ENCODE measurements around the gene SLC6A17. TPM values are rescaled to one million over a fixed set of nuclear protein-coding genes. Genes with fewer than 3 reads are reported as not detected.

Gene SLC6A17
- total RNA-seq, 4 donors from 2014 or later = 0.06 to 0.19 (median 0.12) TPM; not detected in 1

DNA sequence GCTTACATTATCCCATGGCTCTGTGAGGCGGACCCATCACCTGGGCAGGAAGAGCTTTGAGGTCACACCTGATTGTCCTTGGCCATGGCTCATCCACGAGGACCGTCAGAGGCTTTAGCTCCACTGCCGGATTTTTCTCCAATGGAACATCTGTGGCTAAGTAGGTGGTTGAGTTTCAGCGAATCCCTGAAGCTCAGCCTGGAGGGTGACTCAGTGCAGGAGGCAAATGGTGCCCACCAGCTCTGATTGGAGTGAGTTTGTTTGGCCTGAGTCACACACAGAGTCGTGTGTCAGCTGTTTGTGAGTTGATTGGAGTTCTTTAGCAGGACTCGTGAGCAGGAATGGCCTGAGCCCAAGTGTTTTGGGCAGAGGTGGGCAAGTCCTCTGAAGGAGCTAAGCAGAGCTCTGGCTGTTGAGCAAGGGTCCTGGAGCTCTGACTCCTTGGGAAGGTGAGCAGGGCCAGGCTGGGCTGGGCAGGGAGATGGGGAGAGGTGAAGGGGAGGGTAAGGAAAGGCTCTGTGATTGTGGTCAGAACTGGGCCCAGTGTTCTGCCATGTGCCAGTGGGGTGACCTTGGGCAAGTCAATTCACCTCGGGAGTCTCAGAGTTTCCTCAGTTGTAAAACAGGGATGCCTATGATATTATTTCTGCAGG, 2.0 kb downstream of the SLC6A17 start:
- no peak for TF ChIP-seq CTCF (IDR thresholded peaks at IDR 0.05)
- ATAC-seq (ENCODE audit: low FRiP score) (no peak), DNase-seq (ENCODE audit: low spot score) (no peak)

DNA sequence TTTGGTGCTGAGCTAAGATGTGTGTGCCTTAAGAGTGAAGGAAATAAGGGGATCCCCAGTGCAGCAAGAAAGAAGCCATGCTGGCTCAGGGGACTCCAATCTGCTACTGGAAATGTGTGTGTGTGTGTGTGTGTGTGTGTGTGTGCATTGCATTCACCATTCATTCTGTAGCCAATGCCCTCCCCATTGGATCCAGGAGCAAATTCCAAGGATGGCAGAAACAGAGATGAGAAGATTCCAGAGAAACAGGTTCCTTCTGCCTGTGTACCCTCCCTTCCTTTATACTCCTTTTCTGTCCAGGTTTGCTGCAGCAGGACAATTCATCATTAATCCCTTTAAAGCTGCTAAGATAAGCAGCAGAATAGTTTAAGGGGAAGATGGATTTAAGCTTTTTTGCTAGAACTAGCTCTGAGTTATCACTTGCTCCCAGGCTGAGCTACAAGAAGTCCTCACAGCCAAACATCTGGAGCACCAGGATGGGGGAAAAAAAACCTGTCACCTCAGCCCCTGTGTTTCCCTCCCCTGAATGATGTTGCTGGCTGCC, 3.2 kb downstream of the SLC6A17 start:
- ATAC-seq (ENCODE audit: low FRiP score) = no peak
- no peak for TF ChIP-seq CTCF (IDR thresholded peaks at IDR 0.05)
- DNase-seq (ENCODE audit: low spot score) = no peak

GRCh38 chr1:110155878-110156522, 5.7 kb downstream of the SLC6A17 start:
- DNase-seq (ENCODE audit: low spot score) = peak; percentile 43
- TF ChIP-seq CTCF (IDR thresholded peaks at IDR 0.05) = no peak
- no peak for ATAC-seq (ENCODE audit: low FRiP score)

DNA sequence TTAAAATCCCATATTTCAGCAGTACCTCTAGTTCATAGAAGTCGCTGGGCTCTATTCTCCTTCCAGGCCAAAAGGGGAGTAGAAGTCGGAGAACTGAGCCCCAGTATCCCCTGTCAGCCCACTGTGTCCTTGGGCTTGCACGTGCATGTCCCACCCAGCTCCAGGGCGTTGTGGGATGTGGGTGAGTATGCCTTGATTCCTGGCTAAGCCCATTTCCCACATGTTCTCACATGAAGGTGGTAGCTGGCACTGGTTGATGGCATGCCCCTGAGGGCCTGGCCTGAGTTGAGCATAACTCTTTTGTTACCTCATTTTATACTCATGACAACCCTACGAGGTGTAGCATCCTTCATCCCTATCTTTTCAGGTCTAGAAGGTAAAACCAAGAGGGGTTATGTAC, 8.0 kb downstream of the SLC6A17 start:
- DNase-seq (ENCODE audit: low spot score) = no peak
- no peak for TF ChIP-seq CTCF (IDR thresholded peaks at IDR 0.05)
- no peak for ATAC-seq (ENCODE audit: low FRiP score)

DNA sequence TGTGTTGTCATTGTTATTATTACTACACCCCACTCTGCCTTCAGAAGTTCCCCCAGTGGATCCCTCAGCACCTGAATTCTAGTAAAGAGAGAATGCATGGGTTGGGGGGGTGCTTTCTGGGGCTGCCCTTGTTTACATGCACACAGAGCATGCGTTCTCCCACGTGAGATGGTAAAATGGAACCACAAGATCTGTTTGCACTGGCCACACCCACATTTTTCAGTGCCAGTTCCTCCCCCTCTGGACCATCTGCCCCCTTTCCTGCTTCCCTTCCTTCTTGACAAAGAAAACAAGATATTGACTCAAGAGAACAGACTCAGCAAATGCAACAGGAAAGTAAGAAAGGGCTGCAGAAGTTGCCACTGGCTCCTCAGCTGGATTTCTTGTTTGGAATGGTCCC, 8.9 kb downstream of the SLC6A17 start:
- no peak for DNase-seq (ENCODE audit: low spot score)
- no peak for ATAC-seq (ENCODE audit: low FRiP score)
- no peak for TF ChIP-seq CTCF (IDR thresholded peaks at IDR 0.05)

- DNase-seq (ENCODE audit: low spot score) (no peak), ATAC-seq (ENCODE audit: low FRiP score) (no peak)
- TF ChIP-seq CTCF (IDR thresholded peaks at IDR 0.05) = no peak
Measured at GRCh38 chr1:110160538-110161100, 10.3 kb downstream of the SLC6A17 start.
